GM12801 (cell line): ENCODE measurements around the gene ZBTB20.

Experiments used
- TF ChIP-seq, protein P1 (sequence below): IDR thresholded peaks from one replicate; pipeline ENCODE4 v1.5.1; 2011; ENCODE audit warnings: control low read depth; ENCODE audit not compliant: insufficient read length; ENCODE audit errors: extremely low read depth

The ZBTB20 gene

DNA sequence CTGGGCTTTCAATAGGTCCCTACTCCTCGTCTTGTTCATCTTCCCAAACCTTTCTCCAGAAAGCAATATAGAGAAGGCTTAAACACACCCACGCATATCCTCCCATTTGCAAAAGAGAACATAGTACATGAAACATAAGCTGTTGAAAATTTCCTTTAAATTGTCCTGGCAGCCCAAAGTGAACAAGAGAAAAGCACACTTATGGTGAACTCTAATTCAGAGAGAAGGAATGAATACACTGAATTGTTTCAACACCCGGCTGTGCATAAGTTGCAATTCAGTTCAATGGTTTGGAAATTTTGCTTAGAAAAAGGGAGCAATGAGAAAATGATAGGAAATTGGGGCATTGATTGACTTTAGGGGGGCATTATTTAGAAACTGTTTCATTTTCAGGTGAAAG lies 650.6 kb downstream of the ZBTB20 start:
- TF ChIP-seq, protein P1, sequence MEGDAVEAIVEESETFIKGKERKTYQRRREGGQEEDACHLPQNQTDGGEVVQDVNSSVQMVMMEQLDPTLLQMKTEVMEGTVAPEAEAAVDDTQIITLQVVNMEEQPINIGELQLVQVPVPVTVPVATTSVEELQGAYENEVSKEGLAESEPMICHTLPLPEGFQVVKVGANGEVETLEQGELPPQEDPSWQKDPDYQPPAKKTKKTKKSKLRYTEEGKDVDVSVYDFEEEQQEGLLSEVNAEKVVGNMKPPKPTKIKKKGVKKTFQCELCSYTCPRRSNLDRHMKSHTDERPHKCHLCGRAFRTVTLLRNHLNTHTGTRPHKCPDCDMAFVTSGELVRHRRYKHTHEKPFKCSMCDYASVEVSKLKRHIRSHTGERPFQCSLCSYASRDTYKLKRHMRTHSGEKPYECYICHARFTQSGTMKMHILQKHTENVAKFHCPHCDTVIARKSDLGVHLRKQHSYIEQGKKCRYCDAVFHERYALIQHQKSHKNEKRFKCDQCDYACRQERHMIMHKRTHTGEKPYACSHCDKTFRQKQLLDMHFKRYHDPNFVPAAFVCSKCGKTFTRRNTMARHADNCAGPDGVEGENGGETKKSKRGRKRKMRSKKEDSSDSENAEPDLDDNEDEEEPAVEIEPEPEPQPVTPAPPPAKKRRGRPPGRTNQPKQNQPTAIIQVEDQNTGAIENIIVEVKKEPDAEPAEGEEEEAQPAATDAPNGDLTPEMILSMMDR, result no peak

- TF ChIP-seq, protein P1, result no peak
These were observed 651.1 kb downstream of the ZBTB20 start for GRCh38 chr3:114496021-114496434.

- TF ChIP-seq, protein P1, result no peak
These were observed 652.6 kb downstream of the ZBTB20 start for GRCh38 chr3:114494498-114494897.

GRCh38 chr3:114490829-114491228 lies 656.3 kb downstream of the ZBTB20 start:
- TF ChIP-seq, protein P1, result no peak

GRCh38 chr3:114487502-114487901 lies 659.6 kb downstream of the ZBTB20 start:
- TF ChIP-seq, protein P1, result no peak

- TF ChIP-seq, protein P1, result no peak
These were observed 662.2 kb downstream of the ZBTB20 start for GRCh38 chr3:114484919-114485318.

GRCh38 chr3:114481113-114481512 lies 666.0 kb downstream of the ZBTB20 start:
- TF ChIP-seq, protein P1, result no peak

DNA sequence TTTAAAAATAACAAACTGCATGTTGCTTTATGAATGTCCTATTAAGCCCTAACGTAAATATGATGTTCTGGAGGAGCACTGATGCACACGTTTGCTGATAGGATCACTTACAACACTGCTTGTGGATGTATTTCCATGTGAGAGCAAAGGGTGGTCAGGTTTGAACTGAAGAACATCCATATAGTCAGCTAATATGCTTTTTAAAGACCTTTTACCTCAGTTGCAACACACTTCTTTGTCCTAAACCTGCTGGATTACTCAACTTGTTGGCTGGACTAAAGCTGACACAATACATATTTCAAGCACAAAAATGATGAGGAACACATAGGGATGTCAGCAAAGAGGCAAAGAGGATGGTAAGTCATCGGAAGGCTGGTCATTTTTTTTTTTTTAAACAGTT lies 666.6 kb downstream of the ZBTB20 start:
- TF ChIP-seq, protein P1, result no peak
